Activated T-helper 2 cell treated with anti-CD3 and anti-CD28 coated beads, Interferon-gamma antibody, Interleukin-2, Interleukin-4, amounts not matched to agents 10 μg/mL and 5 μg/mL and 100 μg/mL, durations not matched to agents 14 hours and 24 hours and 36 hours (primary cell): Measurements from ENCODE around the gene PLEKHG4B. TPM values are rescaled to one million over a fixed set of nuclear protein-coding genes. Genes with fewer than 3 reads are reported as not detected.

Experiments
- DNase-seq: peaks from one replicate; pipeline ENCODE4 v3.0.0; 2021; ENCODE audit warnings: low spot score
- H3K27ac Mint-ChIP-seq: one replicate; pipeline ENCODE4 v1.8.0; 2021; ENCODE audit warnings: mixed read lengths
- H3K27me3 Mint-ChIP-seq: one replicate; pipeline ENCODE4 v1.8.0; 2021; ENCODE audit warnings: low read depth, mixed read lengths
- H3K36me3 Mint-ChIP-seq: one replicate; pipeline ENCODE4 v1.8.0; 2021; ENCODE audit warnings: low read depth, mixed read lengths
- H3K4me1 Mint-ChIP-seq: one replicate; pipeline ENCODE4 v1.8.0; 2021; ENCODE audit warnings: low read depth, mixed read lengths
- H3K4me3 Mint-ChIP-seq: one replicate; pipeline ENCODE4 v1.8.0; 2021; ENCODE audit warnings: low read depth, mild to moderate bottlenecking, moderate library complexity, mixed read lengths
- H3K9me3 Mint-ChIP-seq: one replicate; pipeline ENCODE4 v1.8.0; 2021; ENCODE audit warnings: mixed read lengths
- intact Hi-C: fragments of 100-400 bp; cut with micrococcal nuclease; formaldehyde crosslinking; loops from one replicate; pipeline ENCODE4 v1.15.1; 2023
- total RNA-seq: library from RNA; stranded (reverse); gene quantifications from 2 replicates; pipeline ENCODE4 v1.2.3, GENCODE V29; 2022

The PLEKHG4B gene
- total RNA-seq, 1 donor from 2014 or later: not detected

DNA sequence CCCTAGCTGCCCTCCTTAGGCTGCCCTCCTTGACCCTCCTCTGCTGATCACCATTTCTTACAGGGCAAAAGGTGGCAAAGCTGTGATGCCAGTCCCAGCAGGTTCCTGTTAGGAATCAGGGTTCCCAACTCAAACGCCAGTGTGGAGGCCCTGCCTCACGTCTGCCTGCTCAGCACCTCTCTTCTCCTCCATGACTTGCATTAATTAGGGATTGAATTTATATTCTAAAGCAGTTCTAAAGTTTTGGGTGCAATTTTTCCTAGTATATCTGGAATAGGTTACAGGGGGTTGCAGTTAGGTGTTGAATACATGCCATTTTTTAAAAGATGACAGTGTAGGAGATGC lies 13.2 kb upstream of the PLEKHG4B start:
- no peak overlapping the region for H3K4me3 Mint-ChIP-seq
- peaks cover 3% of the 10 kb centered on the region for H3K36me3 Mint-ChIP-seq
- no peaks in the 10 kb centered on the region for H3K4me1 Mint-ChIP-seq
- intact Hi-C loops: no loop called here
- peaks cover 4% of the 10 kb centered on the region for H3K9me3 Mint-ChIP-seq
- H3K27me3 Mint-ChIP-seq: no peaks in the 10 kb centered on the region
- DNase-seq: no peak
- H3K27ac Mint-ChIP-seq: no peak overlapping the region

DNA sequence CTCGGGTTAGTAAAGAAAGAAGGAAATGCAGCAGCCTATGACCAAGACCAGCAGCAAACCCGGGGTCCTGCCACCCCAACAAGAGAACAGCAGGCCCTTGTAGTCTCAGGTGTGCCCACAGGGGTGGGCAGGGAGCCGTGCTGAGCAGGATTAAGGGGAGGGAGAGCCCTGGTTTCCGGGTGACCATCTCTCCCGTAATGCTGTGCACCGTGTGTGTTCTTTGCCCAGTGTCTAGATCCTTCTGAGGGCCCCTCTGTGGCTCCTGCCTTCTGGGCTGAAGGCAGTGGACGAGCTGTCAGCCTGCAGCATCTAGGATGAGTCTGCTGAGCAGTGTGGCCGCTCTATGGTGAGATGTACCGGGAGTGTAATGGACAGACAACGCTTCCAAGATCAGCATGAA lies 12.7 kb upstream of the PLEKHG4B start:
- no peaks in the 10 kb centered on the region for H3K4me1 Mint-ChIP-seq
- H3K4me3 Mint-ChIP-seq: no peak overlapping the region
- no peak overlapping the region for H3K27ac Mint-ChIP-seq
- no peaks in the 10 kb centered on the region for H3K27me3 Mint-ChIP-seq
- peaks cover 3% of the 10 kb centered on the region for H3K36me3 Mint-ChIP-seq
- no peak for DNase-seq
- intact Hi-C loops: no loop called here
- H3K9me3 Mint-ChIP-seq: peaks cover 4% of the 10 kb centered on the region

DNA sequence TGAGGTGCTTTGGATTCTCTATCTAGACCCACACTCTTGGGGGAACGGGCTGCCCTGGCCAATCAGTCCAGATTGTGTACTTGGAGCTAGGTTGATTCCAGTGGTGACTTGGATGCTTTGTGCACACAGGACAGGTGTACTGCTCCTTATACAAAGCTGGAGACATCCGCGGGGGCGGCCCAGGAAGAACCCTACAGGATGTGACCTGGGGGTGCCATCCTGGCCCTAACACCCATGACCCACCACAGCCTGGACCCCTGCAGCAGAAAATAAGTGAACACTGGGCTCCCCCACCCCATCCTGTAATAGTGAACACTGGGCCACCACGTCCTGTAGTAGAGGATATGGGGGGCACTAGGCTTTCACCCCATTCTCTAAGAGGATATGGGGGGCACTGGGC lies 12.1 kb upstream of the PLEKHG4B start:
- Mint-ChIP-seq H3K4me3 (no peak overlapping the region), H3K9me3 (peaks cover 4% of the 10 kb centered on the region), H3K36me3 (peaks cover 3% of the 10 kb centered on the region), H3K4me1 (no peaks in the 10 kb centered on the region), H3K27ac (no peak overlapping the region), H3K27me3 (no peaks in the 10 kb centered on the region)
- intact Hi-C loops: no loop called here
- no peak for DNase-seq

DNA sequence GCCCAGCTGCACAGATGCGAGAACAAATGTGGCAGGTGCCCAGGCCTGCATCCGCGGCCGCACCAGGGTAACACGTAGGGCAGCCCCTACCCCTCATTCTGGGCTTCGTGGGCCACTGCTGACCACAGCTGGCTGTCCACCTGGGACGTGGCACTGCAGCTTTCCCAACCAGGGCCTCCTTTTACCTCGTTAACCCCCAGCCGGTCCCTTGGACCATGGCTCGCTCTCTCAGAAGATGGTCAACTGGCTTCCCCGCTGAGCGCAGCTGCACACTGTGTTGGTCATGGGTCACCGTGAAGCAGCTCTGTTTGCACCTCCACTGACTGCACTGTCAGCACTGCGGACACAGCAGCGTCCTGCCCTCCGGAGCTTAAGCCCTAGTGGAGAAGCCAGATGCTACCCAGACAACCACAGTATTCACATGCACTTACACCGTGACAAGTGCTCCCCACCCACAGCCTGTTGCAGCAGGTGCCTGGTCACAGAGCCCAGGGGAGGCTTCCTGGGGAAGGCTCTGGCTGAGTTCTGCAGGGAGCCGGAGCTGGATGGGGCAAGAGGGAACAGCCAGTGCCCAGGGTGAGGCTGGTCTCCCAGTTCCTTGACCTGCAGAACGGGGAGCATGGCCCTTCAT lies 10.5 kb upstream of the PLEKHG4B start:
- Mint-ChIP-seq H3K27ac (no peak overlapping the region), H3K4me1 (no peaks in the 10 kb centered on the region), H3K27me3 (no peaks in the 10 kb centered on the region), H3K9me3 (peaks cover 4% of the 10 kb centered on the region), H3K4me3 (no peak overlapping the region), H3K36me3 (peaks cover 3% of the 10 kb centered on the region)
- intact Hi-C loops: no loop called here
- no peak for DNase-seq

DNA sequence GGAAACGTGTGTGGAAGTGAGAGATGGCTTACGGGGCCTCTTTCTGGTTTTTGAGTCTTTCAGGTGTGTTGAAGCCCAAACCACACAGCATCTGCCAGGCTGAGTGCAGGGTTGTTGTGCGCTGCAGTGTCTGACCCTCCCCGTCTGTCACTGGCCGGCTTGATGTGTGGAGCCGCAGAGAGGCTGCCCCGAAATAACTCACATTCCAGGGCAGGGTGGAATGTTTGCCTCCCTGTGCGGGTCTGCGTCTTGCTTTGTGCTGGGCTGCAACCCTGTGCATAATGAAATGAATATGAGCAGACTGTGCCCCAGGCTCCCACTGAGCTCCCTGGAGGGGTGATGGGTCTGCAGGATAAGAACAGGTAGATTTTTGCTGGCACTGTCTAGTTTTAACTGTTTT lies 9.9 kb upstream of the PLEKHG4B start:
- Mint-ChIP-seq H3K27ac (no peak overlapping the region), H3K4me3 (no peak overlapping the region), H3K9me3 (peaks cover 4% of the 10 kb centered on the region), H3K27me3 (peaks cover under 1% of the 10 kb centered on the region), H3K36me3 (peaks cover 3% of the 10 kb centered on the region), H3K4me1 (no peaks in the 10 kb centered on the region)
- intact Hi-C loops: no loop called here
- DNase-seq: no peak

DNA sequence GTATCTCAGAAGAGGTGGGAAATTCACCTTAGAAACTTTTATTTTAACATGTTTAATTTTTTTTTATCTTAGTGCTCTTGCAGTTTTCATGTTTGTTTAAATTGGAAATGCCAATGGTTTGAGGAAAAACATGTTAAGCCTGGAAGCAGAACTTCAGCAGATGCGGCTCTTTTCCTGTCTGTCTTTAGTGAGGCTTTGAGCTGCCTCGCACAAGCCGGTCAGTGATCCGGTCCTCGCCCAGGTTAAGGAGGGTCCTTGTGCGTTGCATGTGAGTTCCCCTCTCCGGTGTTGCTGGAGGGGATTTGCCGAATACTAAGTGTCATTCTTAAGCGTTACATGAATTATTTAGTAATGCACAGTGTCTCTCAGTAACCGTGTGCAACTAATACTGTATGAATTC lies 9.4 kb upstream of the PLEKHG4B start:
- no peak overlapping the region for H3K4me3 Mint-ChIP-seq
- no peaks in the 10 kb centered on the region for H3K4me1 Mint-ChIP-seq
- no peak for DNase-seq
- peaks cover 4% of the 10 kb centered on the region for H3K9me3 Mint-ChIP-seq
- intact Hi-C loops: no loop called here
- peaks cover 3% of the 10 kb centered on the region for H3K27me3 Mint-ChIP-seq
- peaks cover 3% of the 10 kb centered on the region for H3K36me3 Mint-ChIP-seq
- no peak overlapping the region for H3K27ac Mint-ChIP-seq

DNA sequence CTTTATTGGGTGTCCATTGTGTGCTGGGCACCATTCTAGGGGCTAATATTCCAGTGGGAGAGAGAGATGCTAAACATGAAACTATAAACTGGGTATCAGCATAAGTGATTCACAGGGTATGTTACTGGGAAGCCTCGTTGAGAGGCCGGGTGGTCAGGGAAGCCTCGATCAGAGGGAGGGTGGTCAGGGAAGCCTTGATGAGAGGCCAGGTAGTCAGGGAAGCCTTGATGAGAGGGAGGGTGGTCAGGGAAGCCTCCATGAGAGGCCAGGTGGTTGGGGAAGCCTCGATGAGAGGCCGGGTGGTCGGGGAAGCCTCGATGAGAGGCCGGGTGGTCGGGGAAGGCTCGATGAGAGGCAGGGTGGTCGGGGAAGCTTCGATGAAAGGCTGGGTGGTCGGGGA lies 8.9 kb upstream of the PLEKHG4B start:
- intact Hi-C loops: no loop called here
- Mint-ChIP-seq H3K27me3 (peaks cover 3% of the 10 kb centered on the region), H3K4me3 (no peak overlapping the region), H3K9me3 (peaks cover 4% of the 10 kb centered on the region), H3K4me1 (no peaks in the 10 kb centered on the region), H3K27ac (no peak overlapping the region), H3K36me3 (peaks cover 3% of the 10 kb centered on the region)
- DNase-seq: no peak

DNA sequence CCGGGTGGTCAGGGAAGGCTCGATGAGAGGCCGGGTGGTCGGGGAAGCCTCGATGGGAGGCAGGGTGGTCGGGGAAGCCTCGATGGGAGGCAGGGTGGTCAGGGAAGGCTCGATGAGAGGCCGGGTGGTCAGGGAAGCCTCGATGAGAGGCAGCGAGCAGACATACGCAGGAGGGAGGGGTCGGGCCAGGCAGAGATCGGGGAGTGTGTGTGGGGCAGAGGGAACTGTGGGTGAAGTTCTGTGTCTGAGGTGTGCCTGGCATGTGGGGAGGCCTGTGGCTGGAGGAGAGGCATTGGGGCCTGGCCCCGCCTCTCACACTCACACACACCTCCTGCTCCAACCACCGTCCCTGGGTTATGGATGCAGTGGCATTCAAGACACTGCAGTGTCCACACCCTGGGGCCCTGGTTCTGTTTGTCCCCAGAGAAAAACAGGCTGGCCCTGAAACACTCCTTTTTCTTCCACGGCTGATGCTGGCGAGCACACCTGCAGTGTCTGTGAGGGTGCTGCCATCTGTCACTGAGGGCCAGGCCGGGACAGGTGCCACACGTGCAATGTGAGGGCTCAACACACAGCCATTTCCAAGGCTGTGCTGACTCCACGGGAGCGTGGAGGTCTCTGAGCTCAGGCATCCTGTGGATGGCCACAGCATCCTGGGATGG lies 6.5 kb upstream of the PLEKHG4B start:
- Mint-ChIP-seq H3K4me3 (no peak overlapping the region), H3K36me3 (peaks cover 3% of the 10 kb centered on the region), H3K27me3 (peaks cover 21% of the 10 kb centered on the region), H3K9me3 (peaks cover 4% of the 10 kb centered on the region), H3K4me1 (no peaks in the 10 kb centered on the region), H3K27ac (no peak overlapping the region)
- no peak for DNase-seq
- intact Hi-C loops: no loop called here

DNA sequence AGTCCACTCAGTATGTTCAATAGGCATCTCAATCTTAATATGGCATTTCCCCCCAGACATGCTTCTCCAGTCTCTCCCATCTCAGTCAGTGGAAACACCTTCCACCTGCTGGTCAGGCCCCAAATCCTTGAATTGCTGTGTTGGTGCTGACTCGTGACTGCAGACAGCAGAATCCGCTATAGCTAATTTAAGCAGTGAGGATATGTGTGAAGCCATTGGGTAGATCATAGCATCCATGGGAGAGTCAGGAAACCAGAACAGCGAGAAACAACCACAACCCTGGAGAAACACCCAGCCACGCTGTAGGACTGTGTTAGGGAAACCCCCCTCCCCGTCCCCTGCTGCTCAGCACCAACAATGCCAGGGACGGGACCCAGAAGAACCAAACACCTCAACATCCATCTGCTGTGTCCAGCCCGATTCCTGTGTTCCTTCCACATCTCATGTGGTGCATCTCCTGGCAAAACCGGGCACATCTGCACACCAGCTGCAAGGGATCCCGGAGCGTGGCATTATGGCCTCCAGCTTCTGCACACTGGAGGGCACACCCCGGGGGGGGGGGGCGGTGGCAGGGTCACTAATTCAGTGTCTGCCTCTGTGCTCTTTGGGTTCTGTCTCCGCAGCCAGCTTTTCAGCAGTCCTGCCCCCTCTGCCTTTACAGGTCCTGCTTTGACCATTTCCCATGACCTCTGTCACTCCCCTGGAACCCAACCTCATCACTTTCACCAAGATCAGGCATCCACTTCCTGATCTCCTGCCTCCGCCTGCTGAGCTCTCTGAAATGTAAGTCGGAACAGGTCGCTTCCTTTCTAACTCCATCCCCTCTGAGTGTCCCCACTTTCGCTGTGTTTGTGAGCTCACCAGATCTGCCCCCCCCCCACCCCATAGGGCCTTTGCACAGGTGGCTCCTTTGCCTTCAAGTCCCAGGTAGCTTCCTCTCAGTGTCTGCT lies 2.4 kb upstream of the PLEKHG4B start:
- H3K9me3 Mint-ChIP-seq: no peaks in the 10 kb centered on the region
- H3K27me3 Mint-ChIP-seq: peaks cover 43% of the 10 kb centered on the region

DNA sequence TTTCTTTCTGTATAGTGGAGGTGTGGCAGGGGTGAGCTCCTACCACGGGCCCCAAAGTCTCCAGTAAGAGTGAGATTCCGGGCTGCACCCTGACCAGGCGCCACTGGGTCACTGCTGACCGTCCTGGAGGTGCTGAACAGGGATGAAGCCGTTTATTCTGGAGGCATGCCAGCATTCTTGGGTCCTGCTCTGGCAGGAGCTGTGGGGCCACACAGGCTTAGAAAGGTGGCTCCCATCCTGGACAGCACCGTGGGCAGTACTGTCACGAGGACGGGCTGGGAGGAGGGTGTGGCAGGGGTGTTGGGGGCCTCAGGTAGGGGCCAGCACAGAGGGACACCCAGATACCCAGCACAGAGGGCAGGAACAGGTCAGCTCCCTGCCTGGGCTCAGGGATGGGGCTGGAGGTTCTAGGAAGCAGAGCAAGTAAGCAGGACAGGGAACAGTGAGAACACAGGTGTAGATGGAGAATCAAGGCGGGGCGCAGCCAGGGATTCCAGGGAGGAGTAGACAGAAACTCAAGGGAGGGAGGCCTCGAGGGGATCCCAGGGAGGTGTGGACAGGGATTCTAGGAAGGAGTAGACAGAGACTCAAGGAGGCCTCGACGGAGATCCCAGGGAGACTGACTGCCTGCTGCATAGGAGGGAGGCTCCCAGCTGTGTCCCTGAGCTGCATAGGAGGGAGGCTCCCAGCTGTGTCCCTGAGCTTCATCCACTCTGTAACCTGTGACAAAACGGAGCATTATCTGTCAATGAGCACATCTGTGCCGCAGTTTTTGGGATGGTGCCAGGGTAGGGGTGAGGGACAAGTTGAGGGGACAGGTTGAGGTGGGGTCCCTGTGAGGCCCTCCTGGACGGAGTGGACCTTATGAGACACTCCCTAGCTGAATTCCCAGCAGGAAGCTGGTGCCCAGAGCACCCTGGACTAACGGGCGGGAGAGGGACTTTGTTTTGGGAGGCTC lies 1.1 kb upstream of the PLEKHG4B start:
- Mint-ChIP-seq H3K4me3 (no peak overlapping the region), H3K4me1 (no peaks in the 10 kb centered on the region), H3K9me3 (no peaks in the 10 kb centered on the region), H3K27me3 (peaks cover 44% of the 10 kb centered on the region), H3K27ac (no peak overlapping the region), H3K36me3 (no peaks in the 10 kb centered on the region)
- DNase-seq: no peak
- intact Hi-C loops: no loop called here

More for the DNA sequence above, 2.4 kb upstream of the PLEKHG4B start:
- no peaks in the 10 kb centered on the region for H3K4me1 Mint-ChIP-seq
- DNase-seq: no peak
- intact Hi-C loops: no loop called here
- H3K36me3 Mint-ChIP-seq: no peaks in the 10 kb centered on the region
- no peak overlapping the region for H3K4me3 Mint-ChIP-seq
- no peak overlapping the region for H3K27ac Mint-ChIP-seq

DNA sequence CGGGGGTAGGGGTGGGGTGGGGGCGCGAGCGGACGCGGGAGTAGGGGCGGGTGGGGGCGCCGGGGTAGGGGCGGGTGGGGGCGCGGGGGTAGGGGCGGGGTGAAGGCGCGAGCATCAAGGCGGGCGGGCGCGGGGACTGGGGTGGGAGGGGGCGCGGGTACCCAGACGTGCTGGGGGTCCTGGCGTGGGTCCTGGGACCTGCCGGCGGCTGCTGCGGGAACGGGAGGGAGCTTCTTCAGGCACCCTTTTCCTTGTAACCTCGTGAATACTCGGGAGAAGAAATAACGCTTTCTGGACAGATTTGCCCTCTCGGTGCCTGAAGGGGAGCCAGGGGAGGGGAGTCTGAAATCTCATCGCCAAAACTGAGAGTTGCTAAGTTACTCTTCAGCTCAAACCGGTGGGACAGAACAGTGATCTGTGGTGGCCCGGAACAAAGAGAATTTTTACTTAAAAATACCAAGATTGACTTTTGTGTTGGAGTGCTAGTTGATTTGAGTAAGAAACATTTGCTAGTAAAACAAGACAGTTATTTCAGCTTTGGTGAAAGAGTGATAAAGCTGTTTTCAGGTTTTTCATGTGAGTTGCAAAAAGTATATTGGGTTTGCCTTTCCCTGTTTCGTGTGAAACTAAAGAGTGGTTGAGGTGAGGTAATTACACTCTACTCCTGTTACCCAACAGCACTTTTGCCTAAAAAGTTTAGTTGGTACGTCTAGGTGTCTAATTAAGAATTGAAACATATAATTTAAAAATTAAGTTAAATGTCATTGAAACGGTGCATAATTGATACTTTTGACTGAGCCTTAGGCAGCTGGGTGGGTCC lies 643 bp downstream of the PLEKHG4B start:
- H3K36me3 Mint-ChIP-seq: no peaks in the 10 kb centered on the region
- H3K4me3 Mint-ChIP-seq: no peak overlapping the region
- no peaks in the 10 kb centered on the region for H3K9me3 Mint-ChIP-seq

More for the DNA sequence above, 643 bp downstream of the PLEKHG4B start:
- no peak for DNase-seq
- Mint-ChIP-seq H3K27ac (no peak overlapping the region), H3K27me3 (peaks cover 41% of the 10 kb centered on the region), H3K4me1 (no peaks in the 10 kb centered on the region)
- intact Hi-C loops: no loop called here
